ENCODE measurements around the gene RYR3. TPM values are rescaled to one million over a fixed set of nuclear protein-coding genes. Genes with fewer than 3 reads are reported as not detected.

RYR3 gene
- total RNA-seq, 1 experiment from 2014 or later: not detected

DNA sequence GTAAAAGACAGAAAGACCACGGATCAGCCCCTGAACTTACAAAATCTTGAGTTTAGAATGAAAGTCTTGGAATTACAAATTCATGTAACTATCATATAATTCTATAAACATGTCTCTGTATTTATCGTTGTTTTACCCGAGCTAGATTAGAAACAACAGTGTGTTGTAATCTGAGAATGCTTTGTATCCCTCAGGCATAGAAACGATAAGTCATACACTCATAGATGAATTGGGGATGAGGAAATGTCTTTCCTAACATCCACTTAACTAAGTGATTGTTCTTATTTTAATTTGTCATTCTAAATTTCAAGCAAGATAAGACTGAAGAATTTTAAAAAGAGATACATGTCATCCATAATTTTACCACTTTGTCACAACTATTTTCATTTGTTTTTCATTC lies 165.3 kb downstream of the RYR3 start:
- CTCF ChIA-PET: no interaction called here
- no TSS peak for BruUV-seq (replicated peaks)
- intact Hi-C loops (cut with micrococcal nuclease; ENCODE audit: unreplicated experiment): no loop called here
- Histone ChIP-seq H3K36me3 (ENCODE audit: insufficient read depth, low read length, poor library complexity, severe bottlenecking) (no peaks in the 10 kb centered on the region), H3K4me1 (ENCODE audit: insufficient read depth, low read length, poor library complexity, severe bottlenecking) (no peaks in the 10 kb centered on the region), H3K9me3 (ENCODE audit: low read depth, low read length, poor library complexity, severe bottlenecking) (no peaks in the 10 kb centered on the region), H3K27me3 (replicated peaks; ENCODE audit: insufficient read depth, low read depth, low read length, poor library complexity) (no peaks in the 10 kb centered on the region), H3K27ac (ENCODE audit: low read depth, low read length, poor library complexity, severe bottlenecking) (no peak overlapping the region), H3K4me3 (ENCODE audit: low read depth, low read length, poor library complexity, severe bottlenecking) (no peak overlapping the region)
- POLR2A ChIA-PET (ENCODE audit: low non-redundant PET): no interaction called here
- DNase-seq (ENCODE audit: low spot score): no peak
- TF ChIP-seq, protein P1, sequence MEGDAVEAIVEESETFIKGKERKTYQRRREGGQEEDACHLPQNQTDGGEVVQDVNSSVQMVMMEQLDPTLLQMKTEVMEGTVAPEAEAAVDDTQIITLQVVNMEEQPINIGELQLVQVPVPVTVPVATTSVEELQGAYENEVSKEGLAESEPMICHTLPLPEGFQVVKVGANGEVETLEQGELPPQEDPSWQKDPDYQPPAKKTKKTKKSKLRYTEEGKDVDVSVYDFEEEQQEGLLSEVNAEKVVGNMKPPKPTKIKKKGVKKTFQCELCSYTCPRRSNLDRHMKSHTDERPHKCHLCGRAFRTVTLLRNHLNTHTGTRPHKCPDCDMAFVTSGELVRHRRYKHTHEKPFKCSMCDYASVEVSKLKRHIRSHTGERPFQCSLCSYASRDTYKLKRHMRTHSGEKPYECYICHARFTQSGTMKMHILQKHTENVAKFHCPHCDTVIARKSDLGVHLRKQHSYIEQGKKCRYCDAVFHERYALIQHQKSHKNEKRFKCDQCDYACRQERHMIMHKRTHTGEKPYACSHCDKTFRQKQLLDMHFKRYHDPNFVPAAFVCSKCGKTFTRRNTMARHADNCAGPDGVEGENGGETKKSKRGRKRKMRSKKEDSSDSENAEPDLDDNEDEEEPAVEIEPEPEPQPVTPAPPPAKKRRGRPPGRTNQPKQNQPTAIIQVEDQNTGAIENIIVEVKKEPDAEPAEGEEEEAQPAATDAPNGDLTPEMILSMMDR (conservative IDR thresholded peaks at IDR 0.05; ENCODE audit: low read depth, low read length): no peak
- TF ChIP-seq EZH2 (IDR thresholded peaks at IDR 0.05; ENCODE audit: borderline replicate concordance, low read depth, low read length, poor library complexity, severe bottlenecking): no peak

DNA sequence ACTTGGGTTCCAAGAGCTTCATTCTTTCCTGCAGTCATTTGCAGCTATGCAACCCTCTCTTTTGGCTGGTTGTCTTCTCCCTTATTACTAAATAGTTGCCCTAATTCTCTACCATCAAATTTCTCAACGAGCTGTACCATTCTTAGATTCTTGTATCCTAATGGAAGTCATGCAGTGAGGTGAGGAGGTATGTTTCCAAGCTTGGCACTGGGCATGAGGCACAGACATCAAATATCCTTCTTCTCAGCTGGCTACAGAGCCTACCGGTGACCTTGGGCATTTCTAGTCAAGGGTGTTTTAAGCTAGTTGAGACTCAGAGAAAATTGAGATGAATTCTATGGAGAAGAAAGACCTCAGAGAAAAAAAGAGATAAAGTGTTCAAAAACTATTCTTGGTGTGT lies 166.1 kb downstream of the RYR3 start:
- no peak overlapping the region for H3K27ac ChIP-seq (ENCODE audit: low read depth, low read length, poor library complexity, severe bottlenecking)
- H3K36me3 ChIP-seq (ENCODE audit: insufficient read depth, low read length, poor library complexity, severe bottlenecking): no peaks in the 10 kb centered on the region
- intact Hi-C loops (cut with micrococcal nuclease; ENCODE audit: unreplicated experiment): no loop called here
- DNase-seq (ENCODE audit: low spot score): no peak
- ChIA-PET CTCF (no interaction called here), POLR2A (ENCODE audit: low non-redundant PET) (no interaction called here)
- no TSS peak for BruUV-seq (replicated peaks)
- H3K4me1 ChIP-seq (ENCODE audit: insufficient read depth, low read length, poor library complexity, severe bottlenecking): no peaks in the 10 kb centered on the region
- no peaks in the 10 kb centered on the region for H3K9me3 ChIP-seq (ENCODE audit: low read depth, low read length, poor library complexity, severe bottlenecking)
- H3K4me3 ChIP-seq (ENCODE audit: low read depth, low read length, poor library complexity, severe bottlenecking): no peak overlapping the region
- no peak for TF ChIP-seq EZH2 (IDR thresholded peaks at IDR 0.05; ENCODE audit: borderline replicate concordance, low read depth, low read length, poor library complexity, severe bottlenecking)
- TF ChIP-seq, protein P1 (conservative IDR thresholded peaks at IDR 0.05; ENCODE audit: low read depth, low read length): no peak
- H3K27me3 ChIP-seq (replicated peaks; ENCODE audit: insufficient read depth, low read depth, low read length, poor library complexity): no peaks in the 10 kb centered on the region

DNA sequence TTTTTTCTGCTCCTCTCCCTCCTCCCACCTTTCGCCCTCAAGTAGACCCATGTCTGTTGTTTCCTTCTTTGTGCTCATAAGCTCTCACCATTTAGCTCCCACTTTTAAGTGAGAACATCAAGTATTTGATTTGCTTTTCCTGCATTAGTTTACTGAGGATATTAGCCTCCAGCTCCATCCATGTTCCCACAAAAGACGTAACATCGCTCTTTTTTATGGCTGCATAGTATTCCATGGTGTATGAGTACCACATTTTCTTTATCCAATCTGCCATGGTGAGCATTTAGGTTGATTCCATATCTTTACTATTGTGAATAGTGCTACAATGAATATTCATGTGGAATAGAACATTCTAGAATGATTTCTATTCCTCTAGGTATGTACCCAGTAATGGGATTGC lies 178.6 kb downstream of the RYR3 start:
- DNase-seq (ENCODE audit: low spot score): no peak
- intact Hi-C loops (cut with micrococcal nuclease; ENCODE audit: unreplicated experiment): no loop called here
- CTCF ChIA-PET: no interaction called here
- Histone ChIP-seq H3K36me3 (ENCODE audit: insufficient read depth, low read length, poor library complexity, severe bottlenecking) (no peaks in the 10 kb centered on the region), H3K4me1 (ENCODE audit: insufficient read depth, low read length, poor library complexity, severe bottlenecking) (no peaks in the 10 kb centered on the region), H3K9me3 (ENCODE audit: low read depth, low read length, poor library complexity, severe bottlenecking) (no peaks in the 10 kb centered on the region), H3K27ac (ENCODE audit: low read depth, low read length, poor library complexity, severe bottlenecking) (no peak overlapping the region), H3K27me3 (replicated peaks; ENCODE audit: insufficient read depth, low read depth, low read length, poor library complexity) (peaks cover 14% of the 10 kb centered on the region), H3K4me3 (ENCODE audit: low read depth, low read length, poor library complexity, severe bottlenecking) (no peak overlapping the region)
- BruUV-seq (replicated peaks): no TSS peak
- TF ChIP-seq, protein P1 (conservative IDR thresholded peaks at IDR 0.05; ENCODE audit: low read depth, low read length): no peak
- no peak for TF ChIP-seq EZH2 (IDR thresholded peaks at IDR 0.05; ENCODE audit: borderline replicate concordance, low read depth, low read length, poor library complexity, severe bottlenecking)
- POLR2A ChIA-PET (ENCODE audit: low non-redundant PET): no interaction called here

Data from A673 (cell line).